Measurements from ENCODE around the gene CYP11A1.
A peak's percentile ranks its signal among the peaks of the same experiment; 100 is the strongest.

Gene CYP11A1

GRCh38 chr15:74403588-74403919 lies 36.1 kb upstream of the CYP11A1 start:
- Histone ChIP-seq H3K4ac (ENCODE audit: low read depth, low read length) (no peak overlapping the region), H3K79me2 (ENCODE audit: control insufficient read depth, insufficient read depth, low read length, poor library complexity) (peaks cover 2% of the 10 kb centered on the region), H3K23ac (ENCODE audit: low read length) (no peak overlapping the region), H3K14ac (ENCODE audit: low read length) (no peak overlapping the region), H4K12ac (ENCODE audit: low read depth, low read length) (no peak overlapping the region), H3K4me2 (ENCODE audit: low read length) (no peak overlapping the region), H2BK5ac (ENCODE audit: low read depth, low read length, poor library complexity) (no peak overlapping the region), H4K8ac (ENCODE audit: low read depth, low read length) (no peak overlapping the region), H2AK5ac (ENCODE audit: low read length) (peak overlapping the region; percentile 20), H2BK12ac (ENCODE audit: low read length) (no peak overlapping the region), H3K79me1 (ENCODE audit: low read length) (peaks cover 13% of the 10 kb centered on the region), H2AFZ (ENCODE audit: insufficient read depth, low read length, poor library complexity) (no peak overlapping the region), H3K27ac (ENCODE audit: low read depth, low read length) (no peak overlapping the region), H4K91ac (ENCODE audit: low read depth, low read length) (no peak overlapping the region), H2BK120ac (ENCODE audit: insufficient read depth, low read length, poor library complexity) (no peak overlapping the region), H3K9me3 (ENCODE audit: insufficient read depth, low read depth, low read length) (peaks cover 7% of the 10 kb centered on the region), H3K36me3 (ENCODE audit: control insufficient read depth in 1 of 2, insufficient read depth in 2 of 2, low read length in 2 of 2) (no peaks in the 10 kb centered on the region), H3K27me3 (ENCODE audit: insufficient read depth, low read length) (no peaks in the 10 kb centered on the region), H3K4me1 (ENCODE audit: control insufficient read depth in 1 of 2, insufficient read depth in 2 of 2, low read length in 2 of 2) (peaks cover 20 to 26% of the 10 kb centered on the region in 2 experiments), H3K9ac (ENCODE audit: low read length) (peak overlapping the region; percentile 62), H3K18ac (ENCODE audit: low read length) (no peak overlapping the region), H3K4me3 (ENCODE audit: low read depth, low read length) (no peak overlapping the region)
- WGBS (ENCODE audit: extremely low coverage, insufficient coverage, insufficient read length), result no CpG with 5 or more reads among the region's 10 CpGs
- DNase-seq, result no peak

DNA sequence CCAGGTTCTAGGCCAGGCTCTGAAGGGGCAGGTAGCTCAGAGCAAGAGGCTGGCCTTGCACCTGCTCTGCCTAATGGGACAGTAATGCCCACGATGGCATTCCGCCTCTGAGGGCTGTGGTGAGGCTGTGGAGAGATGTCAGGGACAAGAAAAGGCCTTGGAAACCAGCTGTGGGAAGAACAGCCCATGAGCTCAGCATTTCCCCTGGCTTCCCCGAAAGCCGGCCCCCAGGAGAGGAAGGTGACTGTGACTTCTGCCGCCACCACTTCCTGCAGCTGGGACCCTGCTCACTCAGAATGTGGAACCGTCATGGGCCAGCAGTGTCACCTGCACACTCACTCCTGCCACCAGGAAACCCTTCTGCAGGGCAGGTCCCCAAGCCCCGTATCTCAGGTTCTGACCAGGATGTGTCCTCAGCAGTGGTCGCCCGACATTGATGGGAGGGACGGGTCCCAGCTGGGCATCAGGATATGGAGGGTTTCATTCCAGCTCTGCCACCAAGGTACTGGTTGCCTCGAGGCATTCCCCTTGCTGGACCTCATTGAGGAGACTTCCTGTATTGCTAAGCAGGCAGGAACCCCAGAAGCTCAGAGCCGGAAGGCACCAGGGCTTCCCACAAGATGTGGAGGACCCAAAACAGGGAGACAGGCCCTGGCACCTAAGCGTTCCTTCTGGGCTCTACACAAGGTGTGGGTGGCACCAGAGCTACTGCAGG lies 35.6 kb upstream of the CYP11A1 start:
- Histone ChIP-seq H3K79me2 (ENCODE audit: control insufficient read depth, insufficient read depth, low read length, poor library complexity) (peaks cover 2% of the 10 kb centered on the region), H2AFZ (ENCODE audit: insufficient read depth, low read length, poor library complexity) (no peak overlapping the region), H3K23ac (ENCODE audit: low read length) (no peak overlapping the region), H3K79me1 (ENCODE audit: low read length) (peaks cover 13% of the 10 kb centered on the region), H3K27me3 (ENCODE audit: insufficient read depth, low read length) (no peaks in the 10 kb centered on the region), H2AK5ac (ENCODE audit: low read length) (no peak overlapping the region), H4K91ac (ENCODE audit: low read depth, low read length) (no peak overlapping the region), H3K18ac (ENCODE audit: low read length) (no peak overlapping the region), H2BK5ac (ENCODE audit: low read depth, low read length, poor library complexity) (no peak overlapping the region), H3K4me2 (ENCODE audit: low read length) (no peak overlapping the region), H4K8ac (ENCODE audit: low read depth, low read length) (no peak overlapping the region), H3K4ac (ENCODE audit: low read depth, low read length) (no peak overlapping the region), H3K9ac (ENCODE audit: low read length) (no peak overlapping the region), H3K27ac (ENCODE audit: low read depth, low read length) (no peak overlapping the region), H4K12ac (ENCODE audit: low read depth, low read length) (no peak overlapping the region), H2BK120ac (ENCODE audit: insufficient read depth, low read length, poor library complexity) (no peak overlapping the region), H3K36me3 (ENCODE audit: control insufficient read depth in 1 of 2, insufficient read depth in 2 of 2, low read length in 2 of 2) (no peaks in the 10 kb centered on the region), H3K4me1 (ENCODE audit: control insufficient read depth in 1 of 2, insufficient read depth in 2 of 2, low read length in 2 of 2) (peaks cover 20 to 26% of the 10 kb centered on the region in 2 experiments), H3K9me3 (ENCODE audit: insufficient read depth, low read depth, low read length) (peaks cover 8% of the 10 kb centered on the region), H3K4me3 (ENCODE audit: low read depth, low read length) (no peak overlapping the region), H3K14ac (ENCODE audit: low read length) (no peak overlapping the region), H2BK12ac (ENCODE audit: low read length) (no peak overlapping the region)
- no CpG with 5 or more reads among the region's 13 CpGs for WGBS (ENCODE audit: extremely low coverage, insufficient coverage, insufficient read length)
- no peak for DNase-seq

GRCh38 chr15:74402337-74402841 lies 34.9 kb upstream of the CYP11A1 start:
- no peak overlapping the region for H2BK120ac ChIP-seq (ENCODE audit: insufficient read depth, low read length, poor library complexity)
- H3K23ac ChIP-seq (ENCODE audit: low read length), result no peak overlapping the region
- peaks cover 16% of the 10 kb centered on the region for H3K79me1 ChIP-seq (ENCODE audit: low read length)
- peaks cover 9% of the 10 kb centered on the region for H3K9me3 ChIP-seq (ENCODE audit: insufficient read depth, low read depth, low read length)
- peaks cover 21 to 25% of the 10 kb centered on the region in 2 experiments for H3K4me1 ChIP-seq (ENCODE audit: control insufficient read depth in 1 of 2, insufficient read depth in 2 of 2, low read length in 2 of 2)
- no peak overlapping the region for H4K91ac ChIP-seq (ENCODE audit: low read depth, low read length)
- H3K9ac ChIP-seq (ENCODE audit: low read length), result no peak overlapping the region
- H4K8ac ChIP-seq (ENCODE audit: low read depth, low read length), result no peak overlapping the region
- no peak overlapping the region for H3K4me3 ChIP-seq (ENCODE audit: low read depth, low read length)
- no peak overlapping the region for H2BK5ac ChIP-seq (ENCODE audit: low read depth, low read length, poor library complexity)
- no peaks in the 10 kb centered on the region for H3K36me3 ChIP-seq (ENCODE audit: control insufficient read depth in 1 of 2, insufficient read depth in 2 of 2, low read length in 2 of 2)
- H4K12ac ChIP-seq (ENCODE audit: low read depth, low read length), result no peak overlapping the region
- WGBS (ENCODE audit: extremely low coverage, insufficient coverage, insufficient read length), result no CpG with 5 or more reads among the region's 5 CpGs
- H3K27me3 ChIP-seq (ENCODE audit: insufficient read depth, low read length), result no peaks in the 10 kb centered on the region
- peaks cover 4% of the 10 kb centered on the region for H3K79me2 ChIP-seq (ENCODE audit: control insufficient read depth, insufficient read depth, low read length, poor library complexity)
- no peak overlapping the region for H3K18ac ChIP-seq (ENCODE audit: low read length)
- no peak overlapping the region for H3K4me2 ChIP-seq (ENCODE audit: low read length)
- no peak overlapping the region for H3K14ac ChIP-seq (ENCODE audit: low read length)
- no peak overlapping the region for H3K4ac ChIP-seq (ENCODE audit: low read depth, low read length)
- no peak overlapping the region for H3K27ac ChIP-seq (ENCODE audit: low read depth, low read length)
- H2BK12ac ChIP-seq (ENCODE audit: low read length), result no peak overlapping the region
- no peak overlapping the region for H2AK5ac ChIP-seq (ENCODE audit: low read length)
- H2AFZ ChIP-seq (ENCODE audit: insufficient read depth, low read length, poor library complexity), result no peak overlapping the region
- no peak for DNase-seq

GRCh38 chr15:74400915-74401757 lies 33.7 kb upstream of the CYP11A1 start:
- H2AFZ ChIP-seq (ENCODE audit: insufficient read depth, low read length, poor library complexity), result no peak overlapping the region
- peaks cover 22% of the 10 kb centered on the region for H3K79me1 ChIP-seq (ENCODE audit: low read length)
- WGBS (ENCODE audit: extremely low coverage, insufficient coverage, insufficient read length), result no CpG with 5 or more reads among the region's 11 CpGs
- no peak overlapping the region for H4K12ac ChIP-seq (ENCODE audit: low read depth, low read length)
- no peak for DNase-seq
- peak overlapping the region; percentile 8 for H2BK120ac ChIP-seq (ENCODE audit: insufficient read depth, low read length, poor library complexity)
- no peak overlapping the region for H3K4ac ChIP-seq (ENCODE audit: low read depth, low read length)
- H3K9ac ChIP-seq (ENCODE audit: low read length), result no peak overlapping the region
- H3K23ac ChIP-seq (ENCODE audit: low read length), result no peak overlapping the region
- H3K14ac ChIP-seq (ENCODE audit: low read length), result no peak overlapping the region
- H3K4me3 ChIP-seq (ENCODE audit: low read depth, low read length), result no peak overlapping the region
- peak overlapping the region; percentile 4 for H4K91ac ChIP-seq (ENCODE audit: low read depth, low read length)
- H3K4me2 ChIP-seq (ENCODE audit: low read length), result no peak overlapping the region
- peaks cover 4% of the 10 kb centered on the region for H3K79me2 ChIP-seq (ENCODE audit: control insufficient read depth, insufficient read depth, low read length, poor library complexity)
- peaks cover 26 to 28% of the 10 kb centered on the region in 2 experiments for H3K4me1 ChIP-seq (ENCODE audit: control insufficient read depth in 1 of 2, insufficient read depth in 2 of 2, low read length in 2 of 2)
- no peak overlapping the region for H2AK5ac ChIP-seq (ENCODE audit: low read length)
- no peak overlapping the region for H2BK12ac ChIP-seq (ENCODE audit: low read length)
- no peaks in the 10 kb centered on the region for H3K27me3 ChIP-seq (ENCODE audit: insufficient read depth, low read length)
- no peaks in the 10 kb centered on the region for H3K36me3 ChIP-seq (ENCODE audit: control insufficient read depth in 1 of 2, insufficient read depth in 2 of 2, low read length in 2 of 2)
- H2BK5ac ChIP-seq (ENCODE audit: low read depth, low read length, poor library complexity), result no peak overlapping the region
- H3K9me3 ChIP-seq (ENCODE audit: insufficient read depth, low read depth, low read length), result peaks cover 8% of the 10 kb centered on the region
- H4K8ac ChIP-seq (ENCODE audit: low read depth, low read length), result no peak overlapping the region
- H3K18ac ChIP-seq (ENCODE audit: low read length), result no peak overlapping the region
- no peak overlapping the region for H3K27ac ChIP-seq (ENCODE audit: low read depth, low read length)

Data from trophoblast cell (in vitro differentiated cells and primary cell).